Suprapubic skin (tissue), 3 donors: ENCODE measurements around the gene GJA3.

ENCODE experiments used
- POLR2A ChIP-seq, 2 donors: fragments of 450-650 bp; IDR thresholded peaks; one replicate each; pipeline ENCODE4 v1.6.1; 2017; ENCODE audit warnings: antibody characterized with exemption in 2 of 2, mild to moderate bottlenecking in 2 of 2, moderate library complexity in 2 of 2
- TF ChIP-seq, protein P1 (sequence below), 2 donors: fragments of 200-600 bp in 1 of 2; fragments of 450-650 bp in 1 of 2; sonication (generic) in 1 of 2; IDR thresholded peaks; one replicate each; pipeline ENCODE4 v1.5.1; 2016 to 2019; ENCODE audit warnings: antibody characterized with exemption in 2 of 2, mild to moderate bottlenecking in 1 of 2, moderate library complexity in 1 of 2

DNA sequence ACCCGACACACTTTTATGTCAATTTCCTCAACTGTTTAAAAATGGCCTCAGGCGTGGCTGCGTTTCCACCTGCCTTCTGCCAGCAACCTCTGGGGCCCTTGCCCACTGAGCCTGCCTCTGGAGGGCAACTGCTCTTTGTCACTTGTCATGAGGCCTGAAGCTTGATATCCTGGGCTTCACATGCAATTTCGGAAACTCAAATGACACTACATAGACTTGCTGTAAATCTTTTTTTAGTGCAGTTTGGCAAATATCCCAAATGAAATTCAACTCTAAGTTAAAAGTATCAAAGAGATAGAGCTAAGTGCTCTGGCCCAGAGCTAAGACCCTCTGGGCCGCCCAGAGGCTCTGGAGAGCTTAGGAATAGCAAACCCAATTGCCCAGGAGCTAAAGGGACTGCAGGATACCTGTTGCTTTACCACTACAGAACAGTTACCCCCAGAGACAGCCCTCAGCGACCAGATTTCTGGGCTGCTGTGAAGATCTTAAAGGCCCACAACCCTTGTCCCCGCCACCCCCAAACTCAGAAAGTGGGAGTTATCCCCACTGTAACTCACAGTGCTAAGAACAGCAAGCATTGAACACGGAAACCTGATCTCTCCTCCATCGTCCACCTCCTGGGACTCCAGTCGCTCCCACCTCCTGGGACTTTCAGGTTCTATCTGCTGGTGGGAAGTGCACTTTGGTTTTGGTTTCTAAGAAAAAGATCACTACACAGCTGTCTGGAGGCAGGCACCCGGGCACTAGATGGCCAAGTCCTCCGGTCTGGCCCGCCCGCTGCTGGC is 19.4 kb downstream of the GJA3 start:
- TF ChIP-seq, protein P1, sequence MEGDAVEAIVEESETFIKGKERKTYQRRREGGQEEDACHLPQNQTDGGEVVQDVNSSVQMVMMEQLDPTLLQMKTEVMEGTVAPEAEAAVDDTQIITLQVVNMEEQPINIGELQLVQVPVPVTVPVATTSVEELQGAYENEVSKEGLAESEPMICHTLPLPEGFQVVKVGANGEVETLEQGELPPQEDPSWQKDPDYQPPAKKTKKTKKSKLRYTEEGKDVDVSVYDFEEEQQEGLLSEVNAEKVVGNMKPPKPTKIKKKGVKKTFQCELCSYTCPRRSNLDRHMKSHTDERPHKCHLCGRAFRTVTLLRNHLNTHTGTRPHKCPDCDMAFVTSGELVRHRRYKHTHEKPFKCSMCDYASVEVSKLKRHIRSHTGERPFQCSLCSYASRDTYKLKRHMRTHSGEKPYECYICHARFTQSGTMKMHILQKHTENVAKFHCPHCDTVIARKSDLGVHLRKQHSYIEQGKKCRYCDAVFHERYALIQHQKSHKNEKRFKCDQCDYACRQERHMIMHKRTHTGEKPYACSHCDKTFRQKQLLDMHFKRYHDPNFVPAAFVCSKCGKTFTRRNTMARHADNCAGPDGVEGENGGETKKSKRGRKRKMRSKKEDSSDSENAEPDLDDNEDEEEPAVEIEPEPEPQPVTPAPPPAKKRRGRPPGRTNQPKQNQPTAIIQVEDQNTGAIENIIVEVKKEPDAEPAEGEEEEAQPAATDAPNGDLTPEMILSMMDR (IDR thresholded peaks at IDR 0.05), result no peak
- TF ChIP-seq POLR2A (IDR thresholded peaks at IDR 0.05), result no peak
